Ovary (tissue), 9 donors: ENCODE measurements around the gene C11orf87. TPM values are rescaled to one million over a fixed set of nuclear protein-coding genes. Genes with fewer than 3 reads are reported as not detected.

Source experiments
- DNase-seq, 5 donors: peaks; one replicate each; pipeline ENCODE4 v3.0.0-alpha.2; 2019 to 2020
- H3K27ac ChIP-seq, 2 donors: fragments of 200-600 bp; one replicate each; pipeline versions ENCODE4 v1.5.1 to v1.8.0; 2019 to 2022
- H3K27me3 ChIP-seq: fragments of 200-600 bp; one replicate; pipeline ENCODE4 v1.8.0; 2022
- H3K36me3 ChIP-seq: fragments of 200-600 bp; sonication (generic); one replicate; pipeline ENCODE4 v1.5.1; 2019
- H3K4me1 ChIP-seq: one replicate; pipeline ENCODE4 v1.8.1; 2013; ENCODE audit warnings: mild to moderate bottlenecking, moderate library complexity; ENCODE audit not compliant: insufficient read depth
- H3K4me3 ChIP-seq: fragments of 200-600 bp; sonication (generic); one replicate; pipeline ENCODE4 v1.5.1; 2017
- H3K9me3 ChIP-seq, 2 donors: fragments of 200-600 bp in 1 of 2; sonication (generic) in 1 of 2; one replicate each; pipeline versions ENCODE4 v1.5.1 to v1.8.1; 2013 to 2019; ENCODE audit warnings: mild to moderate bottlenecking in 1 of 2, moderate library complexity in 1 of 2
- CTCF ChIP-seq, 3 donors: fragments of 450-650 bp in 2 of 3; fragments of 200-600 bp in 1 of 3; IDR thresholded peaks; one replicate each; pipeline versions ENCODE4 v1.5.1 to v1.8.0; 2016 to 2022; ENCODE audit warnings: antibody characterized with exemption in 3 of 3, mild to moderate bottlenecking in 1 of 3
- EP300 ChIP-seq: sonication (generic); formaldehyde crosslinking; IDR thresholded peaks from one replicate; pipeline ENCODE4 v1.6.1; 2017; ENCODE audit warnings: antibody characterized with exemption
- POLR2A ChIP-seq: fragments of 450-650 bp; IDR thresholded peaks from one replicate; pipeline ENCODE4 v1.6.1; 2017; ENCODE audit warnings: antibody characterized with exemption, mild to moderate bottlenecking, moderate library complexity
- WGBS, 3 donors: extraction: QIAGEN DNeasy Blood & Tissue Kit in 1 of 3; methylation state at CpG; one replicate each; pipeline versions ENCODE4 v1.1.5 to v1.1.7; 2013 to 2017; 5-methylcytosine and 5-hydroxymethylcytosine counted together
- intact Hi-C, 4 donors: fragments of 100-400 bp; cut with DNase I; formaldehyde crosslinking; loops; one replicate each; pipeline versions ENCODE4 v1.11.0 to v1.15.1; 2022 to 2023
- polyA plus RNA-seq, 2 donors: library from polyadenylated mRNA; stranded (reverse); fragments of 200-250 nt in 1 of 2; fragments of 350-450 nt in 1 of 2; fragmentation: Illumina TruSeq in 1 of 2; extraction: RNeasy Lipid Tissue Mini Kit (QIAGEN cat#74804) in 1 of 2; gene quantifications; one replicate each; pipeline ENCODE4 v1.2.3, GENCODE V29; 2013 to 2014
- total RNA-seq, 7 donors: library from RNA; depleted of rRNA in 2 of 7; stranded (reverse); fragments of >200 nt in 2 of 7; fragmentation: NEBNext Ultra II Directional in 3 of 7; extraction: Animal tissue kit (Norgen Biotek cat#: 25700) in 3 of 7; gene quantifications; one replicate each; pipeline versions ENCODE4 v1.1.0 to v1.2.4, GENCODE V29; 2016 to 2023
- donor health status: DM: no; HTN: no; CAD: no; lungs with moderate emphysema.
- donor health status: DM: no; HTN: no; CAD: no.
- donor health status: Bipolar disorder and iron deficiency.
- donor health status: DM: yes; HTN: yes; CAD: no.
- donor health status: DM: no; HTN: no; CAD: no.
- donor health status: DM: yes; HTN: yes; CAD: no.

C11orf87 gene
- total and polyA plus RNA-seq, 9 donors, result 0.05 TPM; not detected in 8

- 54 to 72% (median 61%) methylated on average over 3 of the region's 3 CpGs for WGBS, 3 donors
- Histone ChIP-seq H3K9me3 (no peaks in the 10 kb centered on the region), H3K27ac (no peak overlapping the region), H3K36me3 (no peaks in the 10 kb centered on the region), H3K4me1 (no peaks in the 10 kb centered on the region), H3K4me3 (no peak overlapping the region), H3K27me3 (no peaks in the 10 kb centered on the region)
- DNase-seq, result no peak
- TF ChIP-seq POLR2A (no peak), EP300 (no peak), CTCF (IDR thresholded peaks at IDR 0.05) (no peak)
- intact Hi-C loops, result no loop called here
These were observed 10.1 kb downstream of the C11orf87 start for GRCh38 chr11:109432105-109432504.

GRCh38 chr11:109433753-109434256 lies 11.8 kb downstream of the C11orf87 start:
- H3K9me3 ChIP-seq, result no peaks in the 10 kb centered on the region
- WGBS, 3 donors, result 38 to 45% (median 44%) methylated on average over 3 of the region's 3 CpGs
- no peak overlapping the region for H3K27ac ChIP-seq
- H3K4me1 ChIP-seq, result no peaks in the 10 kb centered on the region
- H3K36me3 ChIP-seq, result no peaks in the 10 kb centered on the region
- H3K27me3 ChIP-seq, result no peaks in the 10 kb centered on the region
- H3K4me3 ChIP-seq, result no peak overlapping the region
- intact Hi-C loops, result no loop called here
- TF ChIP-seq EP300 (no peak), CTCF (IDR thresholded peaks at IDR 0.05) (no peak), POLR2A (no peak)
- no peak for DNase-seq

GRCh38 chr11:109435121-109435742 lies 13.2 kb downstream of the C11orf87 start:
- 71 to 77% (median 73%) methylated on average over 3 of the region's 3 CpGs for WGBS, 3 donors
- H3K4me3 ChIP-seq, result no peak overlapping the region
- TF ChIP-seq POLR2A, result no peak
- no peak for TF ChIP-seq CTCF (IDR thresholded peaks at IDR 0.05)
- TF ChIP-seq EP300, result no peak
- no peak overlapping the region for H3K27ac ChIP-seq
- intact Hi-C loops, result no loop called here
- no peaks in the 10 kb centered on the region for H3K4me1 ChIP-seq
- no peaks in the 10 kb centered on the region for H3K27me3 ChIP-seq
- H3K36me3 ChIP-seq, result no peaks in the 10 kb centered on the region
- DNase-seq, result no peak
- H3K9me3 ChIP-seq, result no peaks in the 10 kb centered on the region

- Histone ChIP-seq H3K36me3 (no peaks in the 10 kb centered on the region), H3K27ac (no peak overlapping the region), H3K27me3 (no peaks in the 10 kb centered on the region), H3K9me3 (no peaks in the 10 kb centered on the region), H3K4me1 (no peaks in the 10 kb centered on the region), H3K4me3 (no peak overlapping the region)
- no peak for DNase-seq
- TF ChIP-seq CTCF (IDR thresholded peaks at IDR 0.05) (no peak), EP300 (no peak), POLR2A (no peak)
- 61 to 81% (median 66%) methylated on average over 2 of the region's 2 CpGs for WGBS, 3 donors
- intact Hi-C loops, result no loop called here
These were observed 17.7 kb downstream of the C11orf87 start for GRCh38 chr11:109439684-109440083.
